RWPE1 (cell line): ENCODE measurements around the gene KMT2B.

Experiments
- CTCF ChIA-PET: fragments of 350-600 bp; sonication (Branson Sonifier 250); formaldehyde crosslinking; extraction: SDS; loops from one replicate; lab custom pipeline; 2021; lab: Yijun Ruan, JAX
- POLR2A ChIA-PET: fragments of 400-600 bp; formaldehyde crosslinking; extraction: SDS; loops from one replicate; lab custom pipeline; 2020; ENCODE audit warnings: antibody characterized with exemption; ENCODE audit not compliant: low non-redundant PET; lab: Yijun Ruan, JAX
- DNase-seq: peaks from one replicate; pipeline ENCODE4 v3.0.0; 2012; ENCODE audit warnings: low spot score
- H3K27ac ChIP-seq: fragments of 450-650 bp; 2 replicates; pipeline ENCODE4 v1.5.1; 2017
- TF ChIP-seq, protein P1 (sequence below): fragments of 450-650 bp; conservative IDR thresholded peaks from 2 replicates; pipeline ENCODE4 v1.5.1; 2017; ENCODE audit warnings: low read depth, mild to moderate bottlenecking

KMT2B gene

GRCh38 chr19:35733180-35734125, 15.7 kb downstream of the KMT2B start:
- DNase-seq = no peak
- TF ChIP-seq, protein P1, sequence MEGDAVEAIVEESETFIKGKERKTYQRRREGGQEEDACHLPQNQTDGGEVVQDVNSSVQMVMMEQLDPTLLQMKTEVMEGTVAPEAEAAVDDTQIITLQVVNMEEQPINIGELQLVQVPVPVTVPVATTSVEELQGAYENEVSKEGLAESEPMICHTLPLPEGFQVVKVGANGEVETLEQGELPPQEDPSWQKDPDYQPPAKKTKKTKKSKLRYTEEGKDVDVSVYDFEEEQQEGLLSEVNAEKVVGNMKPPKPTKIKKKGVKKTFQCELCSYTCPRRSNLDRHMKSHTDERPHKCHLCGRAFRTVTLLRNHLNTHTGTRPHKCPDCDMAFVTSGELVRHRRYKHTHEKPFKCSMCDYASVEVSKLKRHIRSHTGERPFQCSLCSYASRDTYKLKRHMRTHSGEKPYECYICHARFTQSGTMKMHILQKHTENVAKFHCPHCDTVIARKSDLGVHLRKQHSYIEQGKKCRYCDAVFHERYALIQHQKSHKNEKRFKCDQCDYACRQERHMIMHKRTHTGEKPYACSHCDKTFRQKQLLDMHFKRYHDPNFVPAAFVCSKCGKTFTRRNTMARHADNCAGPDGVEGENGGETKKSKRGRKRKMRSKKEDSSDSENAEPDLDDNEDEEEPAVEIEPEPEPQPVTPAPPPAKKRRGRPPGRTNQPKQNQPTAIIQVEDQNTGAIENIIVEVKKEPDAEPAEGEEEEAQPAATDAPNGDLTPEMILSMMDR = no peak
- ChIA-PET CTCF (no interaction called here), POLR2A (no interaction called here)
- H3K27ac ChIP-seq = peak overlapping the region; percentile 32

DNA sequence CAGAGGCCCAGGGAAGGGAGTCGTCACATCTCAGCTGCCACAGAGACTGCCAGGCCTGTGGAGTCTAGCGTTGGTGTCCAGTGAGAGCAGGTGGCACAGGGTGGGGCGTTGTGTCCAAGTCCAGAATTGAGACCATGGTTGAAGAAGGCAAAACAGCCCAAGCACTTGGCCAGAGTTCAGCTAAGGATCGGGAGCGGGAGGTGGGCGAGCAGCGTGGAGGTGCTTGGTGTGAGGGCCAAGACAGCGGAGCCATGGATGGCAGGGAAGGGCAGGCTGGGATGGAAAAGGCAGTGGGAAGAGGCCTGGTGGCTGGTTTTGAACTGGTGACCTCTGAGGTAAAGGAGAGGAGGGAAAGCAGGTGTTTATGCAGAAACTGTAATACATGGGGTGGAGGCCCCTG, 16.5 kb downstream of the KMT2B start:
- no peak for DNase-seq
- H3K27ac ChIP-seq = peak overlapping the region; percentile 32
- TF ChIP-seq, protein P1 = no peak
- ChIA-PET CTCF (interaction anchor here (0.6 to 0.7 kb wide), 2 partner anchors 18 to 139 kb away, joined by 4 to 6 read pairs; no protein-coding TSS in a partner anchor), POLR2A (no interaction called here)

GRCh38 chr19:35734889-35735288, 17.1 kb downstream of the KMT2B start:
- TF ChIP-seq, protein P1 = no peak
- no peak for DNase-seq
- H3K27ac ChIP-seq = peak overlapping the region; percentile 32
- ChIA-PET POLR2A (no interaction called here), CTCF (interaction anchor here (0.6 kb wide), 1 partner anchor 13 kb away, joined by 3 read pairs; the partner anchor contains the start of gene LIN37)

DNA sequence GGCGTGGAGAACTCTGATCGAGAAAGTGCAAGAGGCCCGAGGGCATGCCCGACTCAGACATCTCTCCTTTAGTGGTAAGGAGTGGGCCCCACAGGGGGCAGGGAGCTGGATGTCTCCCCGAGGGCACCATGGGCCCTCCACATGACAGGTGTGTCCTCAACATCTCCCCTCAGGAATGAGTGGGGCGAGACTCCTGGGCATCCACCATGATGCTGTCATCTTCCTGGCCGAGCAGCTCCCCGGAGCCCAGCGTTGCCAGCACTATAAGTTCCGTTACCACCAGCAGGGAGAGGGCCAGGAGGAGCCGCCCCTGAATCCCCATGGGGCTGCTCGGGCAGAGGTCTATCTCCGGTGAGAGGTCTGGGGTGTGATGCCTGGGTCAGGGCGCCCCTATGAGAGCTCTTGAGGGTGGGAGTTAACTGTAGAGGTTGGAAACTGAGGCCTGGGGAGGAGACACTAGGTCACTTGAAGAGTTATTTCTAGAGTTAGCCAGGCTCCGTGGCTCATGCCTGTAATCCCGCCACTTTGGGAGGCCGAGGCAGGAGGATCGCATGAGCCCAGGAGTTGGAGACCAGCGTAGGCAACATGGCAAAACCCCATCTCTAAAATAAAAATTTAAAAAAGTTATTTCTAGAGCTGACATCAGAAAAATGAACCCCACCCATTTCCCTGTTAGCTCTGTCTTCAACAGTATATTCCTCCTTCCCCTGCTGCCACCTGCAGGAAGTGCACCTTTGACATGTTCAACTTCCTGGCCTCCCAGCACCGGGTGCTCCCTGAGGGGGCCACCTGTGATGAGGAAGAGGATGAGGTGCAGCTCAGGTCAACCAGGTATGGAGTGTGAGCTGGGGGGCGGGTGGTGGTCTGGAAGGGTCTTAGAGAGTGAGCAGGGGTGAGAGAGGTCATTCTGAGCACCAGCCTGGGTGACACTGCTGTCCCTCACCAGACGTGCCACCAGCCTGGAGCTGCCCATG, 19.4 kb downstream of the KMT2B start:
- ChIA-PET CTCF (interaction anchor here (0.8 kb wide), 1 partner anchor 44 kb away, joined by 3 read pairs; no protein-coding TSS in a partner anchor), POLR2A (interaction anchor here (0.7 kb wide), 2 partner anchors 11 to 36 kb away, joined by 3 to 4 read pairs; partner anchors contain the start of gene LIN37)
- peak overlapping the region; percentile 87 for H3K27ac ChIP-seq
- no peak for DNase-seq
- TF ChIP-seq, protein P1 = 0 out of 2 replicates have a peak, but pooled peaks have one; percentile 13

DNA sequence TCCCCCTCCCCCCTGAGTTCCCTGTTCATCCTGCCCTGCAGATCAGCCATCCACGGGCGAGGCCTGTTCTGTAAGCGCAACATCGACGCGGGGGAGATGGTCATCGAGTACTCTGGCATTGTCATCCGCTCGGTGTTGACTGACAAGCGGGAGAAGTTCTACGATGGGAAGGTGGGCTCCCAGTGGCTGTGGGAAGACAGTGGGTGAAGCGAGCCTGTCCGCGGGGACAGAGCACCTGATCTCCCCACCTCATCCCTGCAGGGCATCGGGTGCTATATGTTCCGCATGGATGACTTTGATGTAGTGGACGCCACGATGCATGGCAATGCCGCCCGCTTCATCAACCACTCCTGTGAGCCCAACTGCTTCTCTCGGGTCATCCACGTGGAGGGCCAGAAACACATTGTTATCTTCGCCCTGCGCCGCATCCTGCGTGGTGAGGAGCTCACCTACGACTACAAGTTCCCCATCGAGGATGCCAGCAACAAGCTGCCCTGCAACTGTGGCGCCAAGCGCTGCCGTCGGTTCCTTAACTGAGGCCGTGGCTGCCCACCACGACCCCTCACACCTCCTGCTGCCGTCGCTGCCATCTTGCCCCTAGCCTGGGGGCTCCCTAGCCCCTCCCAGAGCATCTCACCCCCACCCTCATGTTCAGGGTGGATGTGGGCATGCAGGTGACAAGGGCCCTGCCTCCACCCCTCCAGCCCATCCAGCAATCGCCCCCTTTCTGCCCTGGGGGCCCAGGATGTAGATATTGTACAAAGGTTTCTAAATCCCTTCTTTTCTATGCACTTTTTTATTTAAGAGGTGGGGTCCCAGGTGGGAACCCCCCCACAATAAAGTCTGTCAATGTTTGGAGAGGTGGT, 20.5 kb downstream of the KMT2B start:
- CTCF ChIA-PET = no interaction called here
- TF ChIP-seq, protein P1 = no peak
- DNase-seq = no peak
- POLR2A ChIA-PET = no interaction called here
- H3K27ac ChIP-seq = peak overlapping the region; percentile 87
